Measurements from ENCODE around the gene TXLNB. TPM values are rescaled to one million over a fixed set of nuclear protein-coding genes. Genes with fewer than 3 reads are reported as not detected.

Gene TXLNB
- total RNA-seq, result 3.3 and 3.6 TPM in 2 replicates
- 7.7 TPM for total RNA-seq (2013)
- polyA plus RNA-seq, result 1.4 and 3.4 TPM in 2 replicates
- polyA minus RNA-seq, result 1.8 and 5.1 TPM in 2 replicates

- Histone ChIP-seq H2AFZ (ENCODE audit: insufficient read depth, low read depth, low read length, poor library complexity, severe bottlenecking) (peak within 1 kb of the TSS; percentile 82), H4K20me1 (ENCODE audit: control insufficient read depth, insufficient read depth, low read length, poor library complexity, severe bottlenecking) (no peaks in the 10 kb centered on the region), H3K36me3 (replicated peaks in 1 of 2; ENCODE audit: control extremely low read depth in 1 of 2, control insufficient read depth in 1 of 2, extremely low read depth in 1 of 2, insufficient read depth in 2 of 2, low read length in 1 of 2) (no peaks in the 10 kb centered on the region), H3K4me2 (replicated peaks; ENCODE audit: low read depth, low read length, poor library complexity, severe bottlenecking) (peak within 1 kb of the TSS; percentile 75), H3K9me3 (ENCODE audit: control extremely low read depth in 1 of 3, control insufficient read depth in 2 of 3, insufficient read depth in 1 of 3, low read length in 2 of 3) (no peaks in the 10 kb centered on the region), H3K4me1 (ENCODE audit: control insufficient read depth in 2 of 2, insufficient read depth in 2 of 2, low read length in 2 of 2) (peaks cover 41 to 49% of the 10 kb centered on the region in 2 donors), H3K79me2 (ENCODE audit: control insufficient read depth, insufficient read depth, low read length) (no peaks in the 10 kb centered on the region), H3K4me3 (ENCODE audit: control extremely low read depth in 1 of 5, extremely low read depth in 1 of 5, insufficient read depth in 1 of 5, low read depth in 2 of 5, low read length in 4 of 5) (peak within 1 kb of the TSS; percentile 17 to 66 (median 34)), H3K27ac (ENCODE audit: low read length in 2 of 2) (peak within 1 kb of the TSS; percentile 93), H3K9ac (ENCODE audit: low read length) (peak within 1 kb of the TSS; percentile 60), H3K27me3 (replicated peaks in 1 of 4; ENCODE audit: control extremely low read depth in 1 of 4, control insufficient read depth in 3 of 4, insufficient read depth in 4 of 4, low read length in 3 of 4) (no peaks in the 10 kb centered on the region)
- ChIA-PET CTCF (interaction anchor here (1.0 to 3.2 kb wide), 14 partner anchors 12 to 167 kb away, joined by 3 to 19 read pairs (median 4); partner anchors contain the start of gene CITED2), POLR2A (interaction anchor here (1.2 kb wide), 1 partner anchor 83 kb away, joined by 3 read pairs; the partner anchor contains the start of gene CITED2)
- peak within 1 kb of the TSS; percentile 84 for H3K4me3 Mint-ChIP-seq
- H3K4me1 Mint-ChIP-seq, result peaks cover 73% of the 10 kb centered on the region
- intact Hi-C loops (cut with micrococcal nuclease), result loop anchor here (1.0 to 5.0 kb wide), 4 partner anchors 33 to 155 kb away; partner anchors contain the start of gene HECA
- peak within 1 kb of the TSS; percentile 95 for H3K27ac Mint-ChIP-seq
- no peaks in the 10 kb centered on the region for H3K27me3 Mint-ChIP-seq
- TF ChIP-seq, protein P1, sequence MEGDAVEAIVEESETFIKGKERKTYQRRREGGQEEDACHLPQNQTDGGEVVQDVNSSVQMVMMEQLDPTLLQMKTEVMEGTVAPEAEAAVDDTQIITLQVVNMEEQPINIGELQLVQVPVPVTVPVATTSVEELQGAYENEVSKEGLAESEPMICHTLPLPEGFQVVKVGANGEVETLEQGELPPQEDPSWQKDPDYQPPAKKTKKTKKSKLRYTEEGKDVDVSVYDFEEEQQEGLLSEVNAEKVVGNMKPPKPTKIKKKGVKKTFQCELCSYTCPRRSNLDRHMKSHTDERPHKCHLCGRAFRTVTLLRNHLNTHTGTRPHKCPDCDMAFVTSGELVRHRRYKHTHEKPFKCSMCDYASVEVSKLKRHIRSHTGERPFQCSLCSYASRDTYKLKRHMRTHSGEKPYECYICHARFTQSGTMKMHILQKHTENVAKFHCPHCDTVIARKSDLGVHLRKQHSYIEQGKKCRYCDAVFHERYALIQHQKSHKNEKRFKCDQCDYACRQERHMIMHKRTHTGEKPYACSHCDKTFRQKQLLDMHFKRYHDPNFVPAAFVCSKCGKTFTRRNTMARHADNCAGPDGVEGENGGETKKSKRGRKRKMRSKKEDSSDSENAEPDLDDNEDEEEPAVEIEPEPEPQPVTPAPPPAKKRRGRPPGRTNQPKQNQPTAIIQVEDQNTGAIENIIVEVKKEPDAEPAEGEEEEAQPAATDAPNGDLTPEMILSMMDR (IDR thresholded peaks at IDR 0.05), result no peak
- TF ChIP-seq EZH2 (IDR thresholded peaks at IDR 0.05; ENCODE audit: borderline replicate concordance, insufficient read depth, low read depth, low read length, poor library complexity, severe bottlenecking), result no peak
- H3K9me3 Mint-ChIP-seq (ENCODE audit: insufficient read depth), result no peaks in the 10 kb centered on the region
- 60% methylated on average over 1 of the region's 13 CpGs for WGBS (ENCODE audit: insufficient coverage)
- DNase-seq (peak; percentile 77), ATAC-seq (ENCODE audit: low read depth) (peak; percentile 49)
Measured at GRCh38 chr6:139291813-139292619, at the start of gene TXLNB. Gene TXLNB, minus strand, starts transcription at chr6:139291998. Its CDS starts 3,099 bp downstream, at chr6:139288899.

DNA sequence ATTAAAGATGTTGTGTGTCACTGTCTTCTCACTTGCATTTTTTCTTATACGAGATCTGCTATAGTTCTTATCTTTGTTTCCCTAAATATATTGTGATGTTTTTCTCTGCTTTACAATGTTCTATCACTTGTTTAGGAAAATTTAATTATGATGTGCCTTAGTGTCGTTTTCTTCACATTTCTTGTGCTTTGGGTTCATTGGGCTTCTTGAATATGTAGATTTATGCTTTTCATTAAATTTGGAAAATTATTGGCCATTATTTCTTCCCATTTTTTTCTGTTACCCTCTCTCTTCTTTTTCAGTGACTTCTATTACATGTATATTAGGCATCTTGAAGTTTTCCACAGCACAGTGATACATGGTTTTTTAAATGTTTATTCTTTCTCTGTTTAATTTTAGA lies 49.3 kb upstream of the TXLNB start:
- H3K27ac Mint-ChIP-seq, result no peak overlapping the region
- H4K20me1 ChIP-seq (ENCODE audit: control insufficient read depth, insufficient read depth, low read length, poor library complexity, severe bottlenecking), result no peaks in the 10 kb centered on the region

More for the DNA sequence above, 49.3 kb upstream of the TXLNB start:
- CTCF ChIA-PET, result no interaction called here
- Histone ChIP-seq H3K4me1 (ENCODE audit: control insufficient read depth in 2 of 2, insufficient read depth in 2 of 2, low read length in 2 of 2) (peaks cover 0 to 3% of the 10 kb centered on the region in 2 donors), H3K27me3 (replicated peaks in 1 of 4; ENCODE audit: control extremely low read depth in 1 of 4, control insufficient read depth in 3 of 4, insufficient read depth in 4 of 4, low read length in 3 of 4) (no peaks in the 10 kb centered on the region), H3K9ac (ENCODE audit: low read length) (no peak overlapping the region), H3K4me3 (ENCODE audit: control extremely low read depth in 1 of 5, extremely low read depth in 1 of 5, insufficient read depth in 1 of 5, low read depth in 2 of 5, low read length in 4 of 5) (no peak overlapping the region), H3K4me2 (replicated peaks; ENCODE audit: low read depth, low read length, poor library complexity, severe bottlenecking) (no peak overlapping the region), H3K27ac (ENCODE audit: low read length in 2 of 2) (no peak overlapping the region), H3K9me3 (ENCODE audit: control extremely low read depth in 1 of 3, control insufficient read depth in 2 of 3, insufficient read depth in 1 of 3, low read length in 2 of 3) (no peaks in the 10 kb centered on the region), H3K79me2 (ENCODE audit: control insufficient read depth, insufficient read depth, low read length) (no peaks in the 10 kb centered on the region), H3K36me3 (replicated peaks in 1 of 2; ENCODE audit: control extremely low read depth in 1 of 2, control insufficient read depth in 1 of 2, extremely low read depth in 1 of 2, insufficient read depth in 2 of 2, low read length in 1 of 2) (no peaks in the 10 kb centered on the region), H2AFZ (ENCODE audit: insufficient read depth, low read depth, low read length, poor library complexity, severe bottlenecking) (no peak overlapping the region)
- ATAC-seq (ENCODE audit: low read depth), result no peak
- TF ChIP-seq, protein P1 (IDR thresholded peaks at IDR 0.05), result no peak
- no peak for TF ChIP-seq EZH2 (IDR thresholded peaks at IDR 0.05; ENCODE audit: borderline replicate concordance, insufficient read depth, low read depth, low read length, poor library complexity, severe bottlenecking)
- H3K27me3 Mint-ChIP-seq, result no peaks in the 10 kb centered on the region
- POLR2A ChIA-PET, result no interaction called here
- WGBS (ENCODE audit: insufficient coverage), result no CpG with 5 or more reads among the region's 2 CpGs
- intact Hi-C loops (cut with micrococcal nuclease), result no loop called here
- peaks cover 4% of the 10 kb centered on the region for H3K9me3 Mint-ChIP-seq (ENCODE audit: insufficient read depth)
- peaks cover 10% of the 10 kb centered on the region for H3K4me1 Mint-ChIP-seq
- H3K4me3 Mint-ChIP-seq, result no peak overlapping the region
- no peak for DNase-seq

All from B cell (primary cell).